GM12878 (cell line): ENCODE data around the gene TMEM170B. TPM values are rescaled to one million over a fixed set of nuclear protein-coding genes. Genes with fewer than 3 reads are reported as not detected.

Source experiments
- ATAC-seq: fragments of 200-7000 bp; cut with Tn5 transposase; 3 replicates; pipeline ENCODE4 v1.9.1; 2020; ENCODE audit warnings: mild to moderate bottlenecking, moderate library complexity
- BruUV-seq: library from RNA; stranded (reverse); fragments of 400-500 nt; replicated peaks from 2 replicates; lab custom pipeline; 2021; lab: Mats Ljungman, UMichigan
- CTCF ChIA-PET: fragments of 300-600 bp; sonication (Branson Sonifier 250); formaldehyde crosslinking; extraction: SDS; loops from one replicate; lab custom pipeline; 2021; ENCODE audit warnings: inconsistent platforms; lab: Yijun Ruan, JAX
- POLR2A ChIA-PET: fragments of 350-600 bp; formaldehyde crosslinking; extraction: SDS; loops from one replicate; lab custom pipeline; 2021; ENCODE audit warnings: inconsistent platforms; lab: Charles Lee
- RAD21 ChIA-PET: fragments of 300-600 bp; sonication (Branson Sonifier 250); formaldehyde crosslinking; loops from one replicate; lab custom pipeline; 2023; ENCODE audit warnings: antibody characterized with exemption; ENCODE audit not compliant: unreplicated experiment; lab: Charles Lee
- SMC1A ChIA-PET: fragments of 300-600 bp; sonication (Branson Sonifier 250); formaldehyde crosslinking; loops from one replicate; lab custom pipeline; 2023; ENCODE audit not compliant: unreplicated experiment, uncharacterized antibody; lab: Charles Lee
- DNase-seq: peaks from one replicate; pipeline ENCODE4 v3.0.0-alpha.2; 2011; ENCODE audit warnings: low read depth, low spot score
- FAIRE-seq: peaks from 3 replicates; lab custom pipeline; 2011; peaks lifted over from hg19 to GRCh38; lab: Jason Lieb, UNC
- H2AFZ ChIP-seq: 2 replicates; pipeline ENCODE4 v1.6.0; 2011; ENCODE audit warnings: low read depth, low read length, control low read depth; ENCODE audit not compliant: control insufficient read depth
- H3K27ac ChIP-seq: 2 replicates; pipeline ENCODE4 v1.5.1; 2011; ENCODE audit warnings: control low read depth; ENCODE audit not compliant: control insufficient read depth, insufficient read depth
- H3K27me3 ChIP-seq, 2 experiments: replicated peaks in 1 of 2; 2 replicates each; pipeline versions ENCODE4 v1.6.0 to v1.6.1; 2011; ENCODE audit warnings: low read length in 1 of 2; ENCODE audit not compliant: control insufficient read depth in 2 of 2, insufficient read depth in 2 of 2
- H3K36me3 ChIP-seq, 2 experiments: 2 replicates each; pipeline ENCODE4 v1.5.1; 2011; ENCODE audit warnings: low read length in 1 of 2; ENCODE audit not compliant: control insufficient read depth in 2 of 2, insufficient read depth in 2 of 2
- H3K4me1 ChIP-seq: 2 replicates; pipeline ENCODE4 v1.6.1; 2011; ENCODE audit warnings: mild to moderate bottlenecking, low read length, moderate library complexity, mixed read lengths; ENCODE audit not compliant: control insufficient read depth, insufficient read depth
- H3K4me2 ChIP-seq: 2 replicates; pipeline ENCODE4 v1.6.0; 2011; ENCODE audit warnings: control low read depth; ENCODE audit not compliant: control insufficient read depth, insufficient read depth
- H3K4me3 ChIP-seq: fragments of 200-600 bp; sonication (generic); 2 replicates; pipeline ENCODE4 v1.5.1; 2016
- H3K79me2 ChIP-seq: 2 replicates; pipeline ENCODE4 v1.6.0; 2011; ENCODE audit warnings: low read length; ENCODE audit not compliant: control insufficient read depth, insufficient read depth
- H3K9ac ChIP-seq: 2 replicates; pipeline ENCODE4 v1.8.0; 2011; ENCODE audit warnings: low read length, control low read depth, mixed read lengths; ENCODE audit not compliant: control insufficient read depth, insufficient read depth
- H3K9me3 ChIP-seq: replicated peaks from 3 replicates; pipeline ENCODE4 v1.5.1; 2011; ENCODE audit warnings: mild to moderate bottlenecking, low read length; ENCODE audit not compliant: control insufficient read depth, insufficient read depth
- H4K20me1 ChIP-seq: 2 replicates; pipeline ENCODE4 v1.6.0; 2011; ENCODE audit not compliant: control insufficient read depth, insufficient read depth
- CHD2 ChIP-seq: IDR thresholded peaks from 2 replicates; pipeline ENCODE4 v1.6.1; 2011; ENCODE audit warnings: low read depth, low read length, improper control_type of control experiment, borderline replicate concordance
- DPF2 ChIP-seq: fragments of 450-650 bp; IDR thresholded peaks from 2 replicates; pipeline ENCODE4 v1.6.1; 2017; ENCODE audit warnings: mild to moderate bottlenecking
- ETV6 ChIP-seq, 2 experiments: fragments of 450-650 bp in 1 of 2; IDR thresholded peaks in 1 of 2; conservative IDR thresholded peaks in 1 of 2; 2 replicates each; pipeline ENCODE4 v1.6.1; 2014; ENCODE audit warnings: antibody characterized with exemption in 1 of 2, borderline replicate concordance in 1 of 2, low read depth in 1 of 2, mild to moderate bottlenecking in 1 of 2, moderate library complexity in 1 of 2
- IRF5 ChIP-seq: fragments of 450-650 bp; IDR thresholded peaks from 2 replicates; pipeline ENCODE4 v1.6.1; 2017; ENCODE audit warnings: borderline replicate concordance
- JUND ChIP-seq: IDR thresholded peaks from 2 replicates; pipeline ENCODE4 v1.6.1; 2012; ENCODE audit warnings: low read depth, mild to moderate bottlenecking, low read length, improper control_type of control experiment, moderate library complexity
- MAX ChIP-seq: IDR thresholded peaks from 2 replicates; pipeline ENCODE4 v1.6.1; 2012; ENCODE audit warnings: low read depth, low read length, improper control_type of control experiment
- NBN ChIP-seq: fragments of 450-650 bp; IDR thresholded peaks from 2 replicates; pipeline ENCODE4 v1.6.1; 2016
- PRDM15 ChIP-seq: fragments of 450-650 bp; formaldehyde crosslinking; IDR thresholded peaks from 2 replicates; pipeline ENCODE4 v1.4.0; 2020; ENCODE audit warnings: mild to moderate bottlenecking, moderate library complexity
- SIX5 ChIP-seq: IDR thresholded peaks from 2 replicates; pipeline ENCODE4 v1.6.1; 2011; ENCODE audit warnings: mild to moderate bottlenecking, low read depth, low read length, moderate library complexity; ENCODE audit not compliant: severe bottlenecking
- SPI1 ChIP-seq: IDR thresholded peaks from 2 replicates; pipeline ENCODE4 v1.6.1; 2011; ENCODE audit warnings: low read depth, mild to moderate bottlenecking, low read length, moderate library complexity, borderline replicate concordance; ENCODE audit not compliant: insufficient read depth
- ZBTB4 ChIP-seq: fragments of 450-650 bp; formaldehyde crosslinking; IDR thresholded peaks from 2 replicates; pipeline ENCODE4 v1.4.0; 2022; ENCODE audit warnings: mild to moderate bottlenecking, moderate library complexity
- ZNF384 ChIP-seq: IDR thresholded peaks from 2 replicates; pipeline ENCODE4 v1.6.1; 2012; ENCODE audit warnings: low read depth, mild to moderate bottlenecking, low read length, improper control_type of control experiment, borderline replicate concordance
- WGBS: methylation state at CpG from one replicate; pipeline ENCODE4 v1.1.6; 2016; ENCODE audit warnings: low lambda C conversion rate; ENCODE audit not compliant: insufficient replicate concordance, insufficient coverage; ENCODE audit errors: missing lambda C conversion rate; 5-methylcytosine and 5-hydroxymethylcytosine counted together
- in situ Hi-C: fragments of 300-500 bp; cut with MboI; formaldehyde crosslinking; loops from 9 replicates; pipeline ENCODE4 v1.14.3; 2018; ENCODE audit warnings: mixed read lengths
- intact Hi-C: fragments of 100-400 bp; cut with micrococcal nuclease; formaldehyde crosslinking; loops from one replicate; pipeline ENCODE4 v1.14.2; 2022; ENCODE audit not compliant: unreplicated experiment
- polyA plus RNA-seq, 11 experiments: library from polyadenylated mRNA; depleted of rRNA in 4 of 11; unstranded in 6 of 11; stranded (reverse) in 5 of 11; fragments of >200 nt; fragmentation: Nextera tagmentation in 4 of 11; fragmentation: Illumina TruSeq in 1 of 11; extraction: Ambion mirVana in 4 of 11; extraction: Trizol in 1 of 11; gene quantifications; 1 replicate in 1 of 11; 2 replicates in 10 of 11; pipeline versions ENCODE4 v1.2.1 to v1.2.3, GENCODE V29; 2011 to 2016; ENCODE audit warnings: inconsistent platforms in 2 of 11, missing spikeins in 2 of 11, low read depth in 1 of 11
- total RNA-seq, 4 experiments: library from RNA; depleted of rRNA in 3 of 4; stranded (reverse); fragments of >200 nt in 3 of 4; fragmentation: Illumina TruSeq in 1 of 4; extraction: Trizol in 1 of 4; gene quantifications; 2 replicates each; pipeline versions ENCODE4 v1.2.1 to v1.2.3, GENCODE V29; 2013 to 2021

TMEM170B gene
- total and polyA plus RNA-seq, 10 of the 15 experiments (the other 5 are each of a cell fraction or from before 2014, with no cell fraction given): 0.38 to 10.3 (median 4.2) TPM

GRCh38 chr6:11514672-11515071, 22.9 kb upstream of the TMEM170B start:
- in situ Hi-C loops: no loop called here
- intact Hi-C loops: loop anchor here (1.0 to 2.0 kb wide), 3 partner anchors 18 to 55 kb away; partner anchors contain the start of gene TMEM170B
- no peak overlapping the region for H3K4me3 ChIP-seq
- FAIRE-seq (peak; percentile 98), ATAC-seq (peak; percentile 87), DNase-seq (peak; percentile 87)
- peak overlapping the region; percentile 97 for H3K27ac ChIP-seq
- 0% methylated on average over 3 of the region's 3 CpGs for WGBS
- H2AFZ ChIP-seq: peak overlapping the region; percentile 92
- no peaks in the 10 kb centered on the region for H4K20me1 ChIP-seq
- RAD21 ChIA-PET: interaction anchor here (0.7 to 2.7 kb wide), 22 partner anchors 14 to 421 kb away, joined by 3 to 60 read pairs (median 6); partner anchors contain the start of genes SMIM13 and TMEM170B
- BruUV-seq: no TSS peak
- H3K9ac ChIP-seq: peak overlapping the region; percentile 55
- no peaks in the 10 kb centered on the region for H3K79me2 ChIP-seq
- H3K27me3 ChIP-seq: no peaks in the 10 kb centered on the region
- CTCF ChIA-PET: interaction anchor here (1.0 to 4.1 kb wide), 9 partner anchors 10 to 61 kb away, joined by 3 to 47 read pairs (median 8); no protein-coding TSS in a partner anchor
- H3K4me2 ChIP-seq: peak overlapping the region; percentile 86
- SMC1A ChIA-PET: interaction anchor here (0.6 to 4.5 kb wide), 24 partner anchors 10 to 1094 kb away, joined by 3 to 109 read pairs (median 8); no protein-coding TSS in a partner anchor
- H3K36me3 ChIP-seq: no peaks in the 10 kb centered on the region
- H3K9me3 ChIP-seq: peaks cover 2% of the 10 kb centered on the region; the same call in 2 of the 3 replicates
- H3K4me1 ChIP-seq: peaks cover 40% of the 10 kb centered on the region
- POLR2A ChIA-PET: interaction anchor here (0.7 to 1.9 kb wide), 7 partner anchors 12 to 142 kb away, joined by 3 to 8 read pairs (median 3); no protein-coding TSS in a partner anchor
- TF ChIP-seq DPF2 (peak; percentile 77), SIX5 (no peak), NBN (0 out of 2 replicates have a peak, but pooled peaks have one; percentile 59), ETV6 (conservative IDR thresholded peaks at IDR 0.05 in 1 of 2, IDR thresholded peaks at IDR 0.05 in 1 of 2; ENCODE audit: borderline replicate concordance in 1 of 2, low read depth in 1 of 2) (peak in 1 of 2 experiments; percentile 59; a peak in 1 of 4 replicates), JUND (no peak), CHD2 (peak; percentile 34; the same call in 1 of the 2 replicates), ZNF384 (no peak), IRF5 (no peak), SPI1 (peak; percentile 90), PRDM15 (CRISPR knock-in tag) (no peak), MAX (no peak), ZBTB4 (CRISPR knock-in tag) (no peak)
